Transverse colon (tissue), 3 donors: ENCODE measurements around the gene WNT5B.

Experiments used
- CTCF ChIP-seq, 5 experiments: fragments of 200-600 bp in 3 of 5; fragments of 450-650 bp in 2 of 5; sonication (generic) in 3 of 5; IDR thresholded peaks; 1 replicate in 2 of 5; 2 replicates in 3 of 5; pipeline ENCODE4 v1.5.1; 2016 to 2017; ENCODE audit warnings: antibody characterized with exemption in 5 of 5, inconsistent platforms in 3 of 5, mild to moderate bottlenecking in 2 of 5, moderate library complexity in 1 of 5
- POLR2A ChIP-seq: fragments of 450-650 bp; IDR thresholded peaks from one replicate; pipeline ENCODE4 v1.6.1; 2016; ENCODE audit warnings: antibody characterized with exemption, mild to moderate bottlenecking, moderate library complexity

DNA sequence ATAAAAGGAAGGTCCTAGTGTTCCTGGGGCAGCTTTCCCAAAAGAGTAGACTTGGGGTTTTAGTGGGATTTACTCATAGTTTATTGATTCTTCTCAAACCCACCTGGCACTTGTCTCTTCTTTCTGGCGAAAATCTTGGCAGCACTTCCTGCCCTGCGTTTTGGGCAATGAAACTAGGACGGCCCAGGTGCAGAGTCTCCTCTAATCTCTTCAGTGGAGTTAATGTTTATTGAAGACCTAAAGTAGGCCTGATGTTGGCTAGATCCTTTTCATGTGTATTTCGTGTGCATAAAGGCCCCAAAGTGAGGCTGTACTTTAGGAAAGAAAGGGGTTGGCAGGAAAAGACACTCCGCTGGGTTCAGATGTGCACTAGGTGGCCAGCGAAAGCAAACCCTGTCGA, 5.1 kb downstream of the WNT5B start:
- TF ChIP-seq CTCF (IDR thresholded peaks at IDR 0.05): no peak
- TF ChIP-seq POLR2A: no peak
